Endothelial cell of umbilical vein (primary cell): ENCODE data around the gene LRRC10B.

Experiments used
- POLR2A ChIP-seq: IDR thresholded peaks from 2 replicates; pipeline ENCODE4 v1.6.1; 2012; ENCODE audit warnings: low read depth, mild to moderate bottlenecking, control low read depth, low read length
- POLR2AphosphoS5 ChIP-seq: IDR thresholded peaks from 2 replicates; pipeline ENCODE4 v1.6.1; 2012; ENCODE audit warnings: low read depth, mild to moderate bottlenecking, control low read depth, low read length, moderate library complexity; ENCODE audit not compliant: insufficient read depth
- TF ChIP-seq, protein P1 (sequence below), 2 donors: IDR thresholded peaks; 1 replicate in 1 of 2; 2 replicates in 1 of 2; pipeline ENCODE4 v1.5.1; 2011; ENCODE audit warnings: low read length in 2 of 2, mild to moderate bottlenecking in 2 of 2, moderate library complexity in 2 of 2, control low read depth in 1 of 2, inconsistent platforms in 1 of 2, low read depth in 1 of 2; ENCODE audit not compliant: insufficient read depth in 1 of 2; ENCODE audit errors: extremely low read depth in 1 of 2

DNA sequence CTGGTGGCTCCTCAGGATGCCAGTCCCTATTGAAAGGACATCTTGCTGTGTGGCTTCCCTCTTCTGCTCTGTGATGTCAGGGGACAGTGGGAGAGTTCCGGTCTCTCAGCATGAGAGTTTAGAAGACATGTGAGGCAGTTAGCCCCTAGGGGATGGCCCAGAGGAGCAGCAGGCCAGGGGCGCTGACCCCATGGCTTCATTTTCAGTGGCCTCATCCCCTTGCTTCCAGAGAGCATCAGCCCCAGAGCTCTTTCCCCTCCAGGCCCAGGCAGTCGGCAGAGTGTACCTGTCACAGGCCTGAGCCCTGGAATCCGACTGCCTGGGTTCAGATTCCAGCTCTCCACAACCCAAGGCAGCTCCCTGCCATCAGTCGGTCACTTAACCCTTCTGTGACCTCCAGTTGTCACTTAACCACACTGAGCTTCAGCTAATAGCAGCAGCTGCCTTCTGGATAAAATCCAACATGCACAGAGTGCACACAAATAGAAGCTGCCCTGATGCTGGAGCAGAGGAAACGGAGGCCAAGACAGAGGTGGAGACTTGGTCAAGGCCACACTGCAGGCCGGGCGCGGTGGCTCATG is 14.1 kb upstream of the LRRC10B start:
- no peak for TF ChIP-seq POLR2A
- no peak for TF ChIP-seq POLR2AphosphoS5
- TF ChIP-seq, protein P1, sequence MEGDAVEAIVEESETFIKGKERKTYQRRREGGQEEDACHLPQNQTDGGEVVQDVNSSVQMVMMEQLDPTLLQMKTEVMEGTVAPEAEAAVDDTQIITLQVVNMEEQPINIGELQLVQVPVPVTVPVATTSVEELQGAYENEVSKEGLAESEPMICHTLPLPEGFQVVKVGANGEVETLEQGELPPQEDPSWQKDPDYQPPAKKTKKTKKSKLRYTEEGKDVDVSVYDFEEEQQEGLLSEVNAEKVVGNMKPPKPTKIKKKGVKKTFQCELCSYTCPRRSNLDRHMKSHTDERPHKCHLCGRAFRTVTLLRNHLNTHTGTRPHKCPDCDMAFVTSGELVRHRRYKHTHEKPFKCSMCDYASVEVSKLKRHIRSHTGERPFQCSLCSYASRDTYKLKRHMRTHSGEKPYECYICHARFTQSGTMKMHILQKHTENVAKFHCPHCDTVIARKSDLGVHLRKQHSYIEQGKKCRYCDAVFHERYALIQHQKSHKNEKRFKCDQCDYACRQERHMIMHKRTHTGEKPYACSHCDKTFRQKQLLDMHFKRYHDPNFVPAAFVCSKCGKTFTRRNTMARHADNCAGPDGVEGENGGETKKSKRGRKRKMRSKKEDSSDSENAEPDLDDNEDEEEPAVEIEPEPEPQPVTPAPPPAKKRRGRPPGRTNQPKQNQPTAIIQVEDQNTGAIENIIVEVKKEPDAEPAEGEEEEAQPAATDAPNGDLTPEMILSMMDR (IDR thresholded peaks at IDR 0.05; ENCODE audit: extremely low read depth in 1 of 2, insufficient read depth in 1 of 2, low read depth in 1 of 2, low read length in 2 of 2): no peak
